ENCODE data around the gene CHTOP.
"Not testable (repeated sequence)": the region's sequence is repeated elsewhere in the genome, so short reads cannot be mapped to it uniquely, and the experiment has no call there.

CHTOP gene

GRCh38 chr1:153635872-153636271 is 2.0 kb downstream of the CHTOP start:
- DNase-seq = no peak

- no peak for DNase-seq
Measured at GRCh38 chr1:153636312-153636711, 2.4 kb downstream of the CHTOP start.

- DNase-seq = no peak
Measured at GRCh38 chr1:153638261-153638660, 4.4 kb downstream of the CHTOP start.

GRCh38 chr1:153639280-153639679 is 5.4 kb downstream of the CHTOP start:
- no peak for DNase-seq

GRCh38 chr1:153640213-153640612 is 6.3 kb downstream of the CHTOP start:
- DNase-seq = not testable (repeated sequence)

DNA sequence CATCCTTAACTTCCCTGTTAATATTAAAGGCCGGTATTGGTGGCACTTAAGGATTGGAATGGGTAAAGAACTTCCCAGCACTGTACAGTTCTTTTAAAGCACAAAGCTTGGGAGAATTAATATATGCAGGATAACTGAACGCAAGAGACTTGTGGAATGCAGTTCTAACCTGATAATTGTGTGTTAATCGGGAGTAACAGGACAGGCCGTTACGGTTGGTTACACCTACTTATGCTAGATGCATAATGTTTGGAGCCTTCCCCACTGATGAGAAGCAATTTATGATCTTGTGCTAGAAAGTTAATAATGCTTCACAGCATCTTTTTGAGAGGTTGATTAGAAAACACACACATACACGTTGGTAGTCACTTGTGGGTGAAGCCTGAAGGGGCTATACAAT is 7.0 kb downstream of the CHTOP start:
- no peak for DNase-seq

DNA sequence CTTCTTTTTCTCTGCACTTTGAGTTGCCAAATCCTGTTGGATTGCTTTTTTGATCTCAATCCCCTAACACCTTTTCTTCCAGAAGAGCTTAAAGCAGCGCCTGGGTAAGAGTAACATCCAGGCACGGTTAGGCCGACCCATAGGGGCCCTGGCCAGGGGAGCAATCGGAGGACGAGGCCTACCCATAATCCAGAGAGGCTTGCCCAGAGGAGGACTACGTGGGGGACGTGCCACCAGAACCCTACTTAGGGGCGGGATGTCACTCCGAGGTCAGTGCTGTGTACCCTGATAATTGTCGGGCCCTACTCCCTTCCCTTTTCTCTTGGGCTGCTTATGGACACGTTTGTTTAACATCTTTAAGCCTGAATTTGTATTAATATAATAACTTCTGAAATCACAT is 8.3 kb downstream of the CHTOP start:
- no peak for DNase-seq

DNA sequence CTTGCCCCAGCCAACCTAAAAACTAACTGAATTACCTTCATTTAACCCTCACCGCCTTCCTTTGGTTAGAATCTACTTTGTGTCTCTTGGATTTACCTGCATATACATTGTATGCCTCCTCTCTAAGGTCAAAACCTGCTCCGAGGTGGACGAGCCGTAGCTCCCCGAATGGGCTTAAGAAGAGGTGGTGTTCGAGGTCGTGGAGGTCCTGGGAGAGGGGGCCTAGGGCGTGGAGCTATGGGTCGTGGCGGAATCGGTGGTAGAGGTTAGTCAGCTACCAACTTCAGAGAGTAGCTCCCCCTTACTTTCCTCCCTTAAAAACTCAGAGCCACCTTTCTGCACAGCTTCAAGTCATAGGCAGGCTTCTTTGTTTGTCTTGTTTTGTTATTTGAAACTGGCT is 9.2 kb downstream of the CHTOP start:
- no peak for DNase-seq

DNA sequence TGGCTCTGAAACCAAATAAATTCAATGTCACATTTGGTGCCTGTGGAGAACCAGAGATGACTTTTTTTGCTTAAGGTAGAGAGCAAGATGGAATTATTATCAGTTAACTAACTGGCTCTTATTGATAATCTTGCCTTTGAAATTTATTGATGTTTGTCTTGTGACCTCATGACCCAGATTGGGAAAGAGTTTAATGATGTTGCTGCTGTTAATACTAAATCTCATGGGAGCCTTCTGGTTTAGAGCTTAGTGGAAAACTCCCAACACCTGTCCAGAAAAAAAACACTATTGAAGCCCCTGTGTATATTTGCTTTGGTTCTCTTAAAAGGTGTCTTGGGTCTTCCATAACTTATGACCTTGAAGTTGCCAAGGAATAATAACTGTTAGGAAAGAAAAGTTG is 9.9 kb downstream of the CHTOP start:
- DNase-seq = no peak

GRCh38 chr1:153646672-153647345 is 12.9 kb downstream of the CHTOP start:
- DNase-seq = no peak

GRCh38 chr1:153647346-153647714 is 13.5 kb downstream of the CHTOP start:
- DNase-seq = no peak

DNA sequence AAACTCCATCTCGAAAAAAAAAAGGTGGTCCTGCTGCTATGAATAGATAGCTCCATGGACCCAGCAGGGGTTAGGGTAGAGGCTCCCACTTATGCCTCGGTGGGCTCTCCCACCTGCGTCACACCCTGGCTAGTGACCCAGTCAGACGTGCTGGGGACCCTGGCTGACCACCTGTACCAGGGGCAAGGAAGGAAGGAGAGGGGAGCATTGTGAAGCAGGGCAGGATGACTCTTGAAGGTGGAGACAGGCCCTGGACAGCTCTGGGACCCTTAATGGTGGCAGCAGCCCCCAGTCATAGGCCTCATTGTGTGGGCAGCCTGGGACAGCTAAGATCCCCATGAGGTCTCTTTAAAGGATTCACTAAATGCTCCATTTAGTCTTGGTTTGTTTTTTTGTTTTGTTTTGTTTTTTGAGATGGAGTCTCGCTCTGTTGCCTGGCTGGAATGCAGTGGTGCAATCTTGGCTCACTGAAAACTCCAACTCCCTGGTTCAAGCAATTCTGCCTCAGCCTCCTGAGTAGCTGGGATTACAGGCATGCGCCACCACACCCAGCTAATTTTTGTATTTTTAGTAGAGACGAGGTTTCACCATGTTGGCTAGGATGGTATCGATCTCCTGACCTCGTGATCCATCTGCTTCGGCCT is 14.3 kb downstream of the CHTOP start:
- DNase-seq = no peak

DNA sequence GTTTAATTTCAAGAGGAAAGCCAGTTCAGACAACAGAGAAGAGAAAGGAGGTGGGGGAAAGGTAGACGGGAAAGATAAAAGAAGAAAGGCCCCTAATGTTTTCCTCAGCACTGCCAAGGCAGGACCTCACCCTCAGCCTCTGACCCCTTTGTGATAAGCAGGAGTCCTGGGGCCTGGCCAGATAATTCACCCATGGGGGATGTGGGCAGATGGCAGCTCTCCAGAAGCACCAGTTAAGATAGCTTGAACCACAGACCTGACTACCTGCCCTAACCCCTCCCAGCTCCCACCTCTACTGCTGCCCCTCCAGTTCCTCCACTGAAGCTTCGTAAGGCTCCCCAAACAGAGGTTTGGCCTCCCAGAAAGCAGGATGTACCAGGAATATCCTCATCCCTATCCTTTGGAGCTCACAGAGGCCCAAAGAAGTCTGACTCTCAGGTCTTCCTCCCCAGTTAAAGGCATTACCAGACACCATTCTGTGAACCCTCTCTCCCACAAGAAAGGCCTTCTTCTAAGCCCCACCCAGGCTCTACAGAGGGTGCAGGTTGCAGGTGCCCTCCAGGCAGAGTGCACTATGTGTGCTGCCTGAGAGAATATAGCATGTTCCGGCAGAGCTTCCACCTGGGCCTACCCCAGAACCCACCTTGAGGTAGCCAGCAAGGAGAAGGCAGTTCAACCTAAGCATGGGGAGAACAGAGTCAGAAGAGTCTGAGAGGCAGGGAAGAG is 15.4 kb downstream of the CHTOP start:
- no peak for DNase-seq

GRCh38 chr1:153649863-153650235 is 16.0 kb downstream of the CHTOP start:
- no peak for DNase-seq

- DNase-seq = no peak
Measured at GRCh38 chr1:153651771-153652170, 17.9 kb downstream of the CHTOP start.

DNA sequence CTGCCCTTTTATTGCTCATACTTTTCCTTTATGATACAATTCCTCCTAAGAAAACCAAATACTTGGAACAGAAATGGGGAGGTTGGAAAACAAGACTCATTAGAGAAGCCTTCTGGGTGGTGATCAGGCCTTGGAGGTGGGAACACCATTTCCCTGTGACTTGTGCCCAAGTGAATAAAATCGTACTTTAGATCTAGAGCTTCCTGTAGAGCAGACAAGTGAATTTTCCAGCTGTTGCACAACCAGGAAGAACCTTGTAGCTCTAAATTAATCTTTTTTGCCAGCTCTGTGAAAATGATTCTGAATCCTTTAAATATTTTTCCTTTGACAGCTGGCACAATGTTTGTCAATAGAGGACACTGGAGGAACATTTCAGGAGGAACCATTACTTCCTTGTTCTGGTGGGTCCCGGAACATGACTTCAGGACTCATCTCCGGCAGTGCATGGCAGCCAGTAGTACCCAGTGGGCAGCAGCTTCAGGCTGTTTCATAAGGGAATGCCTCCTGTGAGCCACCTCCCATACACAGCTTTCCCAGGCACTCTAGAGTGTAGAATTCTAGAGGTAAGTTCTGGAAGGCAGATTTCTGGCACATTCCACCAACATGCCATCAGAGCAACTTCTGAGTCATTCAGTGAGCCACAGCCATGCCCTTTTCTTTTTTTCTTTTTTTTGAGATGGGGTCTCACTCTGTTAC is 19.1 kb downstream of the CHTOP start:
- DNase-seq = no peak

DNA sequence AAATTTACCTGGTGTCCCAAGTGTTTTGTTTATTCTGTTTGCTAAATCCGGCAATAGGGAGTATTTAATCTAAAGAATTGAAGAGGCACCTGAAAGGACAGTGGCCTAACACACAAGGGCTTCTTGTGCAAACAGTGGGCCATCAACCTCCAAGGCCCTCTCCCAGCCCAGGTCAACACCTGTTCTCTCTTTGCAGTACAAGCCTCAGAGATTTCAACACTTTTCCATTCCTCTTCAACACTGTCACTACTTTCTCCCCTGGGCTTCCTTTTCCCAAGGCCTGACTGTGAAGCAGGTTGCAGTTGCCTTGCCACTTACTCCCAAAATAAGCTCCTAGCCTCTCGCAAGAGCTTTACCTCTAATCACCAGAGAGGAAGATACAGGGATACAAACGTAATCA is 21.5 kb downstream of the CHTOP start:
- DNase-seq = no peak

DNA sequence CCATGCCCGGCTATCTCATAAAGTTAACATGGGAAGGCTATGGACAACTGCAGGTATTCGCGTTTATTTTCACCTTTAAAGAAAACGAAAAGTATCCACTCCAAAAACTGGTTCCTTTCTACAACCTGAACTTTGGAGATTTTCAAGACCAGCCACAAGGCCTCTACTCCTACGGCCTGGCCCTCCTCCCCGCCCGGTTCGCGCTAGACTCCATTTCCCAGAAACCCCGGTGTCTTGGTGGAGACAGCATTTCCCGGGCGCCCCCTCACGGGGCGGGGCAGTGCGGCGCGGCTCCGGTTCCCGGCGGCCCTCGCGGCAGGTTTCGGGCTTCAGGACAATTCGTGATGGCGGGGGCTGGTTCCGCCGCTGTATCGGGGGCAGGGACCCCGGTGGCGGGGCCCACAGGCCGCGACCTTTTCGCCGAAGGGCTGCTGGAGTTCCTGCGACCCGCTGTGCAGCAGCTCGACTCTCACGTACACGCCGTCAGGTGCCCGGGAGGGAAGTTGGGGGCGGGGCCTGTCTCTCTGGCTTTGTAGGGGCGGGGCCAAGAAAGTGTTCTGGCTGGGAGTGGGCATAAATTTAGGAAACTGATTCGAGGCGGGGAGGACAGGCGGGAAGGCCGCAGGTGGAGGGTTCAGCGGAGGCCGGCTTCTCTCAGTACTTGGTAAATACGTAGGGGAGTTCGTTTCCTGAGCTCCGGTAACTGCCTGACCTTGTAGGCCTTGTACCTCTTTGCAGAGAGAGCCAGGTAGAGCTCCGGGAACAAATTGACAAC is 24.7 kb downstream of the CHTOP start, which contains the start of gene SNAPIN:
TSS of gene SNAPIN (plus strand) at position 304 of the 775 bp plus-strand sequence. CDS start at position 345, 41 bp downstream.
- peak; percentile 96 for DNase-seq

- no peak for DNase-seq
Measured at GRCh38 chr1:153659175-153659534, 25.3 kb downstream of the CHTOP start.

DNA sequence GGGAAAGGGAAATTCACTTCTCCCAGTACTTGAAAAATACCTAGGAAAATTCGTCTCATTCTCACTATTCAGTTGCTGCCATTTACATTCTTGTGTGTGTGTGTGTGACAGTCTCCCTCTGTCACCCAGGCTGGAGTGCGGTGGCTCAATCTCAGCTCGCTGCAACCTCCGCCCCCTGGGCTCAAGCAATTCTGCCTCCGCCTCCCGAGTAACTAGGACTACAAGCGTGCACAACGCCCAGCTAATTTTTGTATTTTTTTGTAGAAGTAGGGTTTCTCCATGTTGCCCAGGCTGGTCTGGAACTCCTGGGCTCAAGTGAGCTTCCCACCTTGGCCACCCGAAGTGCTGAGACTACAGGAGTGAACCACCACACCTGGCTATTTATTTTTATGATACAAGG is 25.8 kb downstream of the CHTOP start:
- no peak for DNase-seq

DNA sequence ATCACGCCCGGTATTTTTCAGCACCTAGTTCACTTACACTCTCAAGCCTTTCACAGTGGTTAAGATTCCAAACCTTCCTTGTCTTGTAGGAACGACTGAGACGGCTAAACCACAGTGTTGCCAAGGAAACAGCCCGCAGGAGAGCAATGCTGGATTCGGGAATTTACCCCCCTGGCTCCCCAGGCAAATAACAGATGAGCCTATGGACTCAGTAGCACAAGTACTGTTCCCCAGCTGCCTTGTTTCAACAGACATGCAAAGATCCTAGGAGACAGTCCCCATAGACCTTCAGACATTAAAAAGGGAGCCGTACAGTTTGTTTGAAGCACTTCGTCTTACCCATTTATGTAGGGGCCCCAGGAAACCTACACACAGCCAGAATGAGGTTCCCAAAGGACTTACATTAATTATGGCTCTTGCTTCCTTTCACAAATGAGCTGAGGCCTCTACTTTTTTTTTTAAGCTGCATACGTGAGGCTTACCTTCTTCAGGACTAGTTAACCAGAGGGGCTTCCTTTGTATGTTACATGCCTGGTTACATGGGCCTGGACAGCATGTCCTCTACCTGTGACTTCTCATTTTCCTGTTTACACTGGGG is 27.3 kb downstream of the CHTOP start:
- DNase-seq = no peak

DNA sequence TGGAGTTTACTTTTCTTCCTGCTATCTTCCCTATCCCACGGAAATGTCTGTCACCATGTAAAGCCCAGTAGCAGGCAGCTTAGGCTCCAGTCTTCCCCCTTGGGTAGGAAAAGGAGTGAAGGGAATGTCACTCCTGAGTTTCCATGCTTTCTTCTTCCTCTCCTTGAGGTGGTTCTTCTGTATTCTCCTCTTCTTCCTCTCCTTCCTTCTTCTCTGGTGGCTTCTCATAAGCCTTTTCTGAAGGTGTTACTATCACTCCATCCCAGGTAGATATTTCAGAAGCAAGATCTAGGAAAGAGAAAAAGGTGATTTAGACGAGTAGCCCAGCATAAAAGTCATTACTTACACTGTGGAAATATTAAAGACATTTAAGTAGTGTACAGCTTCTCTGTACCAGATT is 28.4 kb downstream of the CHTOP start:
- DNase-seq = no peak

Data from retina (tissue), 1 donor.